HG03342 (cell line): ENCODE data around the gene ISYNA1.

ENCODE experiments used
- ATAC-seq: cut with Tn5 transposase; IDR thresholded peaks from one replicate; pipeline ENCODE4 v1.9.1; 2021; ENCODE audit warnings: mild to moderate bottlenecking, moderate library complexity; ENCODE audit not compliant: unreplicated experiment

ISYNA1 gene

GRCh38 chr19:18468517-18468916 is 30.6 kb upstream of the ISYNA1 start:
- ATAC-seq = no peak

GRCh38 chr19:18467978-18468377 is 30.0 kb upstream of the ISYNA1 start:
- ATAC-seq = no peak

- ATAC-seq = no peak
Measured at GRCh38 chr19:18466354-18466753, 28.4 kb upstream of the ISYNA1 start.

- no peak for ATAC-seq
Measured at GRCh38 chr19:18465964-18466339, 28.0 kb upstream of the ISYNA1 start.

- ATAC-seq = no peak
Measured at GRCh38 chr19:18465214-18465963, 27.5 kb upstream of the ISYNA1 start.

- ATAC-seq = no peak
Measured at GRCh38 chr19:18464646-18465045, 26.7 kb upstream of the ISYNA1 start.

GRCh38 chr19:18461471-18461870 is 23.5 kb upstream of the ISYNA1 start:
- no peak for ATAC-seq

GRCh38 chr19:18460900-18461299 is 23.0 kb upstream of the ISYNA1 start:
- no peak for ATAC-seq

GRCh38 chr19:18457483-18458331 is 19.8 kb upstream of the ISYNA1 start:
- ATAC-seq = no peak

- ATAC-seq = no peak
Measured at GRCh38 chr19:18456974-18457373, 19.0 kb upstream of the ISYNA1 start.

- no peak for ATAC-seq
Measured at GRCh38 chr19:18456279-18456678, 18.3 kb upstream of the ISYNA1 start.

GRCh38 chr19:18453269-18454024 is 15.5 kb upstream of the ISYNA1 start:
- no peak for ATAC-seq

GRCh38 chr19:18452386-18452785 is 14.5 kb upstream of the ISYNA1 start:
- no peak for ATAC-seq

- ATAC-seq = no peak
Measured at GRCh38 chr19:18450931-18451836, 13.3 kb upstream of the ISYNA1 start.

GRCh38 chr19:18450021-18450930 is 12.3 kb upstream of the ISYNA1 start:
- ATAC-seq = no peak

GRCh38 chr19:18449552-18449951 is 11.6 kb upstream of the ISYNA1 start:
- ATAC-seq = no peak

- no peak for ATAC-seq
Measured at GRCh38 chr19:18446811-18447359, 9.0 kb upstream of the ISYNA1 start.

GRCh38 chr19:18446145-18446810 is 8.3 kb upstream of the ISYNA1 start:
- no peak for ATAC-seq
